ENCODE measurements around the gene TSR3. TPM values are rescaled to one million over a fixed set of nuclear protein-coding genes. Genes with fewer than 3 reads are reported as not detected.

TSR3 gene
- total and polyA plus RNA-seq, 2 of the 13 experiments (the other 11 are each of a cell fraction or from before 2014, with no cell fraction given): 24.2 to 51.0 TPM

- H2AFZ ChIP-seq (ENCODE audit: low read length): no peak overlapping the region
- POLR2A ChIA-PET: no interaction called here
- no peaks in the 10 kb centered on the region for H3K4me1 ChIP-seq (ENCODE audit: insufficient read depth, low read length)
- WGBS (ENCODE audit: low lambda C conversion rate): 95% methylated on average over 5 of the region's 7 CpGs
- H3K27me3 ChIP-seq (ENCODE audit: control insufficient read depth in 1 of 2, insufficient read depth in 2 of 2, low read length in 2 of 2): no peaks in the 10 kb centered on the region
- H3K9ac ChIP-seq (ENCODE audit: insufficient read depth, low read depth, low read length): no peak overlapping the region
- TF ChIP-seq ZNF850 (CRISPR knock-in tag; conservative IDR thresholded peaks at IDR 0.05) (no peak), NFKBIZ (CRISPR knock-in tag; IDR thresholded peaks at IDR 0.05) (no peak), ZNF672 (CRISPR knock-in tag; IDR thresholded peaks at IDR 0.05) (no peak), ZNF709 (CRISPR knock-in tag; IDR thresholded peaks at IDR 0.05) (no peak), PBX2 (CRISPR knock-in tag; IDR thresholded peaks at IDR 0.05) (no peak)
- no peaks in the 10 kb centered on the region for H3K9me3 ChIP-seq (ENCODE audit: low read length)
- ATAC-seq (no peak), FAIRE-seq (no peak), DNase-seq (ENCODE audit: low spot score) (no peak)
- H4K20me1 ChIP-seq (ENCODE audit: insufficient read depth, low read length): no peaks in the 10 kb centered on the region
- no peak overlapping the region for H3K4me3 ChIP-seq (replicated peaks in 1 of 3; ENCODE audit: insufficient read depth in 1 of 3, low read depth in 2 of 3, low read length in 3 of 3)
- no peak overlapping the region for H3K4me2 ChIP-seq (ENCODE audit: low read depth, low read length)
- no peaks in the 10 kb centered on the region for H3K79me2 ChIP-seq (ENCODE audit: insufficient read depth, low read length)
- no TSS peak for BruUV-seq (replicated peaks)
- peaks cover 4 to 6% of the 10 kb centered on the region in 2 experiments; a peak in 3 of 5 replicates for H3K36me3 ChIP-seq (replicated peaks in 1 of 2; ENCODE audit: control insufficient read depth in 1 of 2, insufficient read depth in 2 of 2, low read length in 2 of 2)
- in situ Hi-C loops (cut with HindIII; ENCODE audit: extremely low pct_ligation_motif_present, low pct_unique_long_range_greater_than_20kb): no loop called here
- no peak overlapping the region for H3K27ac ChIP-seq (ENCODE audit: extremely low read length, insufficient read depth, low read length)
- CTCF ChIA-PET (ENCODE audit: low intra/inter-chr PET ratio, low total read pairs): no interaction called here
- intact Hi-C loops (cut with micrococcal nuclease; ENCODE audit: unreplicated experiment): no loop called here
Measured at GRCh38 chr16:1389762-1390161, 38.1 kb upstream of the TSR3 start.

- ATAC-seq: no peak
- WGBS (ENCODE audit: low lambda C conversion rate): 89% methylated on average over 3 of the region's 16 CpGs
- in situ Hi-C loops (cut with HindIII; ENCODE audit: extremely low pct_ligation_motif_present, low pct_unique_long_range_greater_than_20kb): no loop called here
- TF ChIP-seq ZNF407 (CRISPR knock-in tag; IDR thresholded peaks at IDR 0.05; ENCODE audit: not compliant biosample characterization): no peak
- TF ChIP-seq DNMT3B (CRISPR knock-in tag; conservative IDR thresholded peaks at IDR 0.05): no peak
- TF ChIP-seq PBX3 (CRISPR knock-in tag; IDR thresholded peaks at IDR 0.05; ENCODE audit: borderline replicate concordance): no peak
- no peak for TF ChIP-seq SIX1 (CRISPR knock-in tag; IDR thresholded peaks at IDR 0.05; ENCODE audit: borderline replicate concordance)
Measured at GRCh38 chr16:1387331-1387730, 35.7 kb upstream of the TSR3 start.

More at GRCh38 chr16:1387331-1387730, 35.7 kb upstream of the TSR3 start:
- POLR2A ChIA-PET: no interaction called here
- no peak overlapping the region for H3K27ac ChIP-seq (ENCODE audit: extremely low read length, insufficient read depth, low read length)
- H3K9ac ChIP-seq (ENCODE audit: insufficient read depth, low read depth, low read length): no peak overlapping the region
- H4K20me1 ChIP-seq (ENCODE audit: insufficient read depth, low read length): no peaks in the 10 kb centered on the region
- no peak overlapping the region for H3K4me3 ChIP-seq (replicated peaks in 1 of 3; ENCODE audit: insufficient read depth in 1 of 3, low read depth in 2 of 3, low read length in 3 of 3)
- no peaks in the 10 kb centered on the region for H3K4me1 ChIP-seq (ENCODE audit: insufficient read depth, low read length)
- H3K4me2 ChIP-seq (ENCODE audit: low read depth, low read length): no peak overlapping the region
- H2AFZ ChIP-seq (ENCODE audit: low read length): no peak overlapping the region
- H3K27me3 ChIP-seq (ENCODE audit: control insufficient read depth in 1 of 2, insufficient read depth in 2 of 2, low read length in 2 of 2): no peaks in the 10 kb centered on the region
- peaks cover 0 to 6% of the 10 kb centered on the region in 2 experiments; a peak in 2 of 5 replicates for H3K36me3 ChIP-seq (replicated peaks in 1 of 2; ENCODE audit: control insufficient read depth in 1 of 2, insufficient read depth in 2 of 2, low read length in 2 of 2)
- CTCF ChIA-PET (ENCODE audit: low intra/inter-chr PET ratio, low total read pairs): no interaction called here
- H3K79me2 ChIP-seq (ENCODE audit: insufficient read depth, low read length): no peaks in the 10 kb centered on the region
- H3K9me3 ChIP-seq (ENCODE audit: low read length): no peaks in the 10 kb centered on the region
- BruUV-seq (replicated peaks): no TSS peak
- DNase-seq (ENCODE audit: low spot score): no peak
- FAIRE-seq: no peak
- intact Hi-C loops (cut with micrococcal nuclease; ENCODE audit: unreplicated experiment): no loop called here
